ENCODE measurements around the gene UBE2V1.
"Not testable (repeated sequence)": the region's sequence is repeated elsewhere in the genome, so short reads cannot be mapped to it uniquely, and the experiment has no call there.

UBE2V1 gene

GRCh38 chr20:50108556-50109235, 4.3 kb downstream of the UBE2V1 start:
- TF ChIP-seq CTCF (IDR thresholded peaks at IDR 0.05; ENCODE audit: control insufficient read depth, insufficient read depth, low read depth, low read length, missing control alignments) = no peak
- no peak for DNase-seq (ENCODE audit: low read depth)
- H3K4me3 ChIP-seq (ENCODE audit: control insufficient read depth, low read depth, low read length) = no peak overlapping the region

DNA sequence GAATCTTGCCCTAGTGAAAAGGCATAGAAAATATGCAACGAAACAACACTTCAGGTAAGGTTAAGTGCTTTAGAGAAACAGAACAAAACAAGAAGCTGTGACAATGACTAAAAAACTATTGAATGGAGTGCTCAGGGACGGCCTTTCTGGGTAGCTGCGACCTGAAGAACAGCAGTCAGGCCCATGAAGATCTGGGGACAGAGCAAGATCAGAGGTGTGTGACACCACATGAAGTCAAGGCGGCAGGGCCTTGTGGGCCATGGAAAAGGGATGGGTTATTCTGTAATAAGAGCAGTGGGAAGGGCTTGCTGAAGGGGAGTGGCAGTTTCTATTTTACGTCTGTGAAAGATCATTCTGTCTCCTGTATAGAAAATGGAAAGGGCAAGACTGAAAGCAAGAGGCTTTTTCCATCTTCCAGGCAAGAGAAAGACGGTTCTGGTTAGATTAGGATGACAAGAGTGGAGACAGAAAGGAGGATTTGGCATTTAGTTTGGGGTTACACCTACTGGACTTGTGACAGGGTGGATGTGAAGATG, 5.1 kb downstream of the UBE2V1 start:
- no peak for DNase-seq (ENCODE audit: low read depth)
- no peak overlapping the region for H3K4me3 ChIP-seq (ENCODE audit: control insufficient read depth, low read depth, low read length)
- TF ChIP-seq CTCF (IDR thresholded peaks at IDR 0.05; ENCODE audit: control insufficient read depth, insufficient read depth, low read depth, low read length, missing control alignments) = no peak

DNA sequence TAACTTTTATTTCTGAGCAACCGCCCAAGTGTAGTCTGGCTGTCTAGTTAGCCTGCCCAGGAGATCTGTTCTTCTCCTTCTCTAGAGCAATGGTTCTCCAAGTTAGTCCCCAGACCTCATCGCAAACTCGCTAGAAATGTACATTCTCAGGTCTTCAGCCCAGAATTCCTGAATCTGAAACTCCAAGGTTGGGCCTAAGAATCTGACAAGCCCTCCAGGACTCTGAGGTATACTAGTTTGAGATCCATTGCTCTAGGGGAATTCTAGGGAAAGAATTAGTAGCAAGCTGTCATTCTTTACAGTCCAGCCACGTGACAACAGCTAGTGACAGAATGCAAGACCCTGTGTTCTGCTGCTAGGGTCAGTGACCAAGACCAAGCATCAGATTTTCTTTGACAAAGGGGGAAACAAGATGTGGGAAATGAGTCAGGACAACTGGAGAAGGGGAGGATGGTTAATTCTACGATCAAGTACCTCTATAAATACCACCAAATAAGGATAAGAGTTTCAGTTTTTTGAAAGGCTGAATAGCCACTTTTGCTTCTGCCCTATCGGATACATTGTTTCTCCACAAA, 5.8 kb downstream of the UBE2V1 start:
- no peak for DNase-seq (ENCODE audit: low read depth)
- TF ChIP-seq CTCF (IDR thresholded peaks at IDR 0.05; ENCODE audit: control insufficient read depth, insufficient read depth, low read depth, low read length, missing control alignments) = no peak
- H3K4me3 ChIP-seq (ENCODE audit: control insufficient read depth, low read depth, low read length) = no peak overlapping the region

DNA sequence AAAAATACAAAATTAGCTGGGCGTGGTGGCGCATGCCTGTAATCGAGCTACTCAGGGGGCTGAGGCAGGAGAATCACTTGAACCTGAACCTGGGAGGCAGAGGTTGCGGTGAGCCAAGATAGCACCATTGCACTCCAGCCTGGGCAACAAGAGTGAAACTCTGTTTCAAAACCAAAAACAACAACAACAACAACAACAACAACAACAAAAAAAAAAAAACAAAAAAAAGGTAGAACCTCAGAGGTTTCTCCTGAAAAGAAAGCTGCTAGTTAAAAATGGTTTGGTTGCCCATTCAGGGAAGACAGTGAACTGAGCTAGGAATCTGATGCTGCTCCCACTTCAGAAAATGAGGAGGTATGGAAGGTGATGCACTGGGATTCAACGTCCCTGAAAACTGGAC, 6.3 kb downstream of the UBE2V1 start:
- H3K4me3 ChIP-seq (ENCODE audit: control insufficient read depth, low read depth, low read length); DNase-seq (ENCODE audit: low read depth): not testable (repeated sequence)

DNA sequence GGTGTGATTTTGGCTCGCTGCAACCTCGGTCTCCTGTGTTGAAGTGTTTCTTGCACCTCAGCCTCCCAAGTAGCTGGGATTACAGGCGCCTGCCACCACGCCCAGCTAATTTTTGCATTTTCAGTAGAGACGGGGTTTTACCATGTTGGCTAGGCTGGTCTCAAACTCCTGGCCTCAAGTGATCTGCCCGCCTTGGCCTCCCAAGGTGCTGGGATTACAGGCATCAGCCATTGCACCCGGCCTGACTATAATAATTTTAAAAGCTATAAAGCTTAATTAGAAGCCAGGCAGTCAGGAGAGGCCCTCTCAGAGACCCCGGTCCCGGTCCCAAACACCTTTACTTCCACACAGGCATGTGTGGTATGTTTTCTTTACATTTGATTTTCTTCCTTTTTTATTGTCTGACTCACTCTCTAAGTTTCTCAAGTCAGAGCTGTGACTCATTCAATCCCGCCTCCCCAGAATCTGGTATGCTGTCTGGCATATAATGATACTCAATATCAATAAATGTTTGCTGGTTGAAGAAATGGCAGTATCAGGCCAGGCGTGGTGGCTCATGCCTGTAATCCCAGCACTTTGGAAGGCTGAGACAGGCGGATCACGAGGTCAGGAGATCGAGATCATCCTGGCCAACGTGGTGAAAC, 9.4 kb downstream of the UBE2V1 start:
- not testable (repeated sequence) for H3K4me3 ChIP-seq (ENCODE audit: control insufficient read depth, low read depth, low read length)
- DNase-seq (ENCODE audit: low read depth) = peak; percentile 45

DNA sequence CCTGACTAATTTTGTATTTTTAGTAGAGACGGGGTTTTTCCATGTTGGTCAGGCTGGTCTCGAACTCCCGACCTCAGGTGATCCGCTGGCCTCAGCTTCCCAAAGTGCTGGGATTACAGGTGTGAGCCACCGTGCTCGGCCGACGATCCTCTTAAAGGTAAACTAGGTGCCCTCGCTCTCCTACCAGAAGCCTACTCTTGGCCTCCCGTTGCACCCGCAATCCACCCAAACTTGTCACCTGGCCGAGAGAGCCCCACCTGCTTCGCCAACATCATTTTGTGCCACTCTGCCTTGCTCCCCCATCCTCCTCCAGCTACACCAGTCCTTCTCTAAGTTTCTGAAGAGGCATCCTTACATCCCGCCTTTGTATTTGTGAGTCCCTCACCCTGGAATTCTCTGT, 10.4 kb downstream of the UBE2V1 start:
- not testable (repeated sequence) for H3K4me3 ChIP-seq (ENCODE audit: control insufficient read depth, low read depth, low read length); DNase-seq (ENCODE audit: low read depth)

DNA sequence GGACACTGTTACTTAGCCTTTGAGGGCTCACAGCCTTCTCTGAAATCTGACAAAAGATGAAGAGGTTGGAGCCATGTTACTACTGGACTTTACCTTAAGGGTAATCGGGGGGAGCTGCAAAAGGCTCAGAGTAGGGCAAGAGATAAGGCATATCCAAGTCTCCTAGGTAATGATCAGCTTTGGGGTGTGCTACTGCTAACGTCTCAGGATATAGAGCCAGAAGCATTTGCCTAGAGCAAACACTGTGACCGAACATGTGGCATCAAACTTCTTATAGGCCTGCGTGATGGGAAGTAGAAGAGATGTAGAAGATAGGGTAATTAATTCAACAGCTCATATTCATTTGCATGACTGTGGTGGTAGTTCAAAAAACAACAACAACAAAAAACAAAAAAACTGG, 11.1 kb downstream of the UBE2V1 start:
- no peak for TF ChIP-seq CTCF (IDR thresholded peaks at IDR 0.05; ENCODE audit: control insufficient read depth, insufficient read depth, low read depth, low read length, missing control alignments)
- no peak overlapping the region for H3K4me3 ChIP-seq (ENCODE audit: control insufficient read depth, low read depth, low read length)
- no peak for DNase-seq (ENCODE audit: low read depth)

DNA sequence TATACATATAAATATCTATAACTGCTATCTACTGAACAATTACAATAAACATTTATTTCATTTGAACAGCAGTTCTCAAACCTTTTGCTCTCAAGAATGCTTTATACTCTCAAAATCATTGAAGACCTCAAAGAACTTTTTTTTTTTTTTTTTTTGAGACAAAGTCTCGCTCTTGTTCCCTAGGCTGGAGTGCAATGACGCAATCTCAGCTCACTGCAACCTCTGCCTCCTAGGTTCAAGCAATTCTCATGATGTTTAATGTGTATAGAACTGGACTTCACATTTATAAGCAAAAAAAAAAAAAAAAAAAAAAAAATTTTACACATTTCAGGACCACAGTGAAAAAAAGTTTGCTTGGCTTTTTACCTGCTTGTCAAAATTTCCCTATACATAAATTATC, 11.7 kb downstream of the UBE2V1 start:
- no peak for TF ChIP-seq CTCF (IDR thresholded peaks at IDR 0.05; ENCODE audit: control insufficient read depth, insufficient read depth, low read depth, low read length, missing control alignments)
- H3K4me3 ChIP-seq (ENCODE audit: control insufficient read depth, low read depth, low read length) = no peak overlapping the region
- DNase-seq (ENCODE audit: low read depth) = no peak
